ENCODE measurements around the gene GPHA2. TPM values are rescaled to one million over a fixed set of nuclear protein-coding genes. Genes with fewer than 3 reads are reported as not detected.

GPHA2 gene
- total and polyA plus RNA-seq, 2 of the 13 experiments (the other 11 are each of a cell fraction or from before 2014, with no cell fraction given) = 13.0 to 19.1 TPM

GRCh38 chr11:64893194-64894069, 42.3 kb downstream of the GPHA2 start (continued):
- TF ChIP-seq LRRFIP1 (CRISPR knock-in tag; conservative IDR thresholded peaks at IDR 0.05) = no peak
- TF ChIP-seq ZNF468 (CRISPR knock-in tag; IDR thresholded peaks at IDR 0.05) = no peak
- TF ChIP-seq ZNF879 (CRISPR knock-in tag; IDR thresholded peaks at IDR 0.05) = 0 out of 2 replicates have a peak, but pooled peaks have one; percentile 11
- TF ChIP-seq HNF4A (CRISPR knock-in tag; IDR thresholded peaks at IDR 0.05) = peak; percentile 97
- TF ChIP-seq TEAD3 (CRISPR knock-in tag; optimal IDR thresholded peaks at IDR 0.05; ENCODE audit: borderline replicate concordance) = peak; percentile 76
- 0 out of 2 replicates have a peak, but pooled peaks have one; percentile 29 for TF ChIP-seq RFXANK (CRISPR knock-in tag; IDR thresholded peaks at IDR 0.05)
- TF ChIP-seq ZNF816 (CRISPR knock-in tag; IDR thresholded peaks at IDR 0.05; ENCODE audit: borderline replicate concordance) = peak; percentile 98
- TF ChIP-seq SIN3A (IDR thresholded peaks at IDR 0.05; ENCODE audit: borderline replicate concordance, low read depth, low read length) = peak; percentile 89; the same call in 1 of the 2 replicates
- TF ChIP-seq ZBTB2 (CRISPR knock-in tag; IDR thresholded peaks at IDR 0.05; ENCODE audit: low read depth) = no peak
- TF ChIP-seq FOXJ3 (CRISPR knock-in tag; IDR thresholded peaks at IDR 0.05; ENCODE audit: borderline replicate concordance) = peak; percentile 28; the same call in 1 of the 2 replicates
- TF ChIP-seq TFE3 (CRISPR knock-in tag; IDR thresholded peaks at IDR 0.05) = peak; percentile 93
- peak; percentile 45; the same call in 1 of the 2 replicates for TF ChIP-seq YEATS2 (CRISPR knock-in tag; IDR thresholded peaks at IDR 0.05; ENCODE audit: borderline replicate concordance)
- TF ChIP-seq HES4 (CRISPR knock-in tag; IDR thresholded peaks at IDR 0.05; ENCODE audit: borderline replicate concordance) = no peak; the same call in 1 of the 2 replicates
- TF ChIP-seq ZBTB7B (CRISPR knock-in tag; IDR thresholded peaks at IDR 0.05) = peak; percentile 67; the same call in 1 of the 2 replicates
- 0 out of 2 replicates have a peak, but pooled peaks have one; percentile 70 for TF ChIP-seq ZNF713 (CRISPR knock-in tag; IDR thresholded peaks at IDR 0.05)
- no peak for TF ChIP-seq ZNF431 (CRISPR knock-in tag; IDR thresholded peaks at IDR 0.05; ENCODE audit: borderline replicate concordance, low read depth)
- TF ChIP-seq ZNF761 (CRISPR knock-in tag; conservative IDR thresholded peaks at IDR 0.05) = peak; percentile 90; the same call in 1 of the 2 replicates
- 0 out of 2 replicates have a peak, but pooled peaks have one; percentile 29 for TF ChIP-seq ZNF337 (CRISPR knock-in tag; IDR thresholded peaks at IDR 0.05; ENCODE audit: borderline replicate concordance, low read depth)
- peak; percentile 2; the same call in 1 of the 2 replicates for TF ChIP-seq ZNF225 (CRISPR knock-in tag; IDR thresholded peaks at IDR 0.05)
- no peak for TF ChIP-seq NBN (conservative IDR thresholded peaks at IDR 0.05)
- TF ChIP-seq BCL6 (CRISPR knock-in tag; IDR thresholded peaks at IDR 0.05) = peak; percentile 57; the same call in 1 of the 2 replicates
- no peak for TF ChIP-seq REL (CRISPR knock-in tag; conservative IDR thresholded peaks at IDR 0.05)
- peak; percentile 90 for TF ChIP-seq ZNF607 (CRISPR knock-in tag; IDR thresholded peaks at IDR 0.05; ENCODE audit: borderline replicate concordance)
- TF ChIP-seq ZNF510 (CRISPR knock-in tag; IDR thresholded peaks at IDR 0.05; ENCODE audit: low read depth) = peak; percentile 88; the same call in 1 of the 2 replicates
- TF ChIP-seq MIXL1 (CRISPR knock-in tag; IDR thresholded peaks at IDR 0.05) = peak; percentile 69

All from HepG2 (cell line).